Right renal pelvis (tissue), 4 donors: Measurements from ENCODE around the gene TJP2. TPM values are rescaled to one million over a fixed set of nuclear protein-coding genes. Genes with fewer than 3 reads are reported as not detected.

Source experiments
- DNase-seq, 4 donors: peaks; one replicate each; pipeline ENCODE4 v3.0.0-alpha.2; 2013; ENCODE audit warnings: low read depth in 4 of 4, low spot score in 3 of 4, missing footprints in 1 of 4
- polyA plus RNA-seq, 4 donors: library from polyadenylated mRNA; unstranded; fragments of 120-200 nt; gene quantifications; one replicate each; pipeline ENCODE4 v1.2.1, GENCODE V29; 2013; ENCODE audit not compliant: insufficient read length in 4 of 4

Gene TJP2
- 100 to 1,000 TPM in 1 of 4 donors, 10 to 100 TPM in 3; 94.7 to 117 (median 97.5) TPM for polyA plus RNA-seq

GRCh38 chr9:69173891-69174615 lies at the start of gene TJP2:
Gene TJP2 (plus strand): TSS chr9:69174277. CDS start chr9:69174373, 96 bp downstream.
- DNase-seq = peak in 1 of 4 donors; percentile 31

GRCh38 chr9:69130456-69131441 lies 43.3 kb upstream of the TJP2 start:
- no peak for DNase-seq

GRCh38 chr9:69131682-69132081 lies 42.4 kb upstream of the TJP2 start:
- DNase-seq = peak in 1 of 4 donors; percentile 43

- DNase-seq = no peak
Measured at GRCh38 chr9:69132361-69132760, 41.7 kb upstream of the TJP2 start.

- no peak for DNase-seq
Measured at GRCh38 chr9:69134412-69134811, 39.7 kb upstream of the TJP2 start.

- DNase-seq = no peak
Measured at GRCh38 chr9:69136185-69136584, 37.9 kb upstream of the TJP2 start.

GRCh38 chr9:69136779-69137178 lies 37.3 kb upstream of the TJP2 start:
- DNase-seq = no peak

GRCh38 chr9:69137311-69137710 lies 36.8 kb upstream of the TJP2 start:
- no peak for DNase-seq

- no peak for DNase-seq
Measured at GRCh38 chr9:69139596-69139995, 34.5 kb upstream of the TJP2 start.

GRCh38 chr9:69140123-69140735 lies 33.8 kb upstream of the TJP2 start:
- no peak for DNase-seq

- no peak for DNase-seq
Measured at GRCh38 chr9:69141851-69142250, 32.2 kb upstream of the TJP2 start.

GRCh38 chr9:69143291-69143690 lies 30.8 kb upstream of the TJP2 start:
- DNase-seq = no peak

GRCh38 chr9:69145144-69145715 lies 28.8 kb upstream of the TJP2 start:
- DNase-seq = peak in 1 of 4 donors; percentile 44

- DNase-seq = no peak
Measured at GRCh38 chr9:69147041-69147834, 26.8 kb upstream of the TJP2 start.

- no peak for DNase-seq
Measured at GRCh38 chr9:69149321-69149807, 24.7 kb upstream of the TJP2 start.

- DNase-seq = no peak
Measured at GRCh38 chr9:69151506-69151905, 22.6 kb upstream of the TJP2 start.

GRCh38 chr9:69153707-69154521 lies 20.2 kb upstream of the TJP2 start:
- DNase-seq = no peak

- no peak for DNase-seq
Measured at GRCh38 chr9:69155341-69156030, 18.6 kb upstream of the TJP2 start.
